Measurements from ENCODE around the gene RGS3. TPM values are rescaled to one million over a fixed set of nuclear protein-coding genes. Genes with fewer than 3 reads are reported as not detected.

The RGS3 gene
- total RNA-seq, 1 donor from 2014 or later, result 18.9 TPM

DNA sequence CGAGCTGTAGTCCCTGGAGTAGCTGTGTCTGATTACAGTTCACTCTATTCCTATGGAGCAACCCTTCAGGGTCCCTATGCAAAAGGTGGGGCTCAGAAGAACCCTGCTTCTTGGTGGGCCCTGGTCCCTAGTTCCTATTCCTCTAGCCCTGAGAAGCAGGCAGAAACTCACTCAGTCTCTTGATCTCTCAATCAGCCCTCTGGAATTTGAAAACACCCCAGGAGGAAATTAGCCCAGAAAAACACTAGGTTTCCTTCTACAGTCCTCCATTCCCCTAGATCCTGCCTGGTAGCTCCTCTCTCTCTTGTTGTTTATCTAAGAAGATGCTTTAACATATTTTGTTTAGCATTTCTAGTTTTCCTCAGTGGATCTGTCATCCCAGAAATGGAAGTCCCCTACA lies 7.6 kb downstream of the RGS3 start:
- TF ChIP-seq, protein P1, sequence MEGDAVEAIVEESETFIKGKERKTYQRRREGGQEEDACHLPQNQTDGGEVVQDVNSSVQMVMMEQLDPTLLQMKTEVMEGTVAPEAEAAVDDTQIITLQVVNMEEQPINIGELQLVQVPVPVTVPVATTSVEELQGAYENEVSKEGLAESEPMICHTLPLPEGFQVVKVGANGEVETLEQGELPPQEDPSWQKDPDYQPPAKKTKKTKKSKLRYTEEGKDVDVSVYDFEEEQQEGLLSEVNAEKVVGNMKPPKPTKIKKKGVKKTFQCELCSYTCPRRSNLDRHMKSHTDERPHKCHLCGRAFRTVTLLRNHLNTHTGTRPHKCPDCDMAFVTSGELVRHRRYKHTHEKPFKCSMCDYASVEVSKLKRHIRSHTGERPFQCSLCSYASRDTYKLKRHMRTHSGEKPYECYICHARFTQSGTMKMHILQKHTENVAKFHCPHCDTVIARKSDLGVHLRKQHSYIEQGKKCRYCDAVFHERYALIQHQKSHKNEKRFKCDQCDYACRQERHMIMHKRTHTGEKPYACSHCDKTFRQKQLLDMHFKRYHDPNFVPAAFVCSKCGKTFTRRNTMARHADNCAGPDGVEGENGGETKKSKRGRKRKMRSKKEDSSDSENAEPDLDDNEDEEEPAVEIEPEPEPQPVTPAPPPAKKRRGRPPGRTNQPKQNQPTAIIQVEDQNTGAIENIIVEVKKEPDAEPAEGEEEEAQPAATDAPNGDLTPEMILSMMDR (IDR thresholded peaks at IDR 0.05; ENCODE audit: partially characterized antibody, unreplicated experiment), result no peak
- no peaks in the 10 kb centered on the region for H3K36me3 Mint-ChIP-seq (ENCODE audit: unreplicated experiment)
- H3K27me3 Mint-ChIP-seq (ENCODE audit: unreplicated experiment), result peaks cover 4% of the 10 kb centered on the region
- peaks cover 7% of the 10 kb centered on the region for H3K4me1 Mint-ChIP-seq (ENCODE audit: low read depth, unreplicated experiment)
- no peak overlapping the region for H3K4me3 Mint-ChIP-seq (ENCODE audit: unreplicated experiment)
- no peak for DNase-seq
- no peak overlapping the region for H3K27ac Mint-ChIP-seq (ENCODE audit: unreplicated experiment)
- peaks cover 9% of the 10 kb centered on the region for H3K9me3 Mint-ChIP-seq (ENCODE audit: unreplicated experiment)

GRCh38 chr9:113471566-113471965 lies 8.0 kb downstream of the RGS3 start:
- peaks cover 7% of the 10 kb centered on the region for H3K4me1 Mint-ChIP-seq (ENCODE audit: low read depth, unreplicated experiment)
- TF ChIP-seq, protein P1 (IDR thresholded peaks at IDR 0.05; ENCODE audit: partially characterized antibody, unreplicated experiment), result no peak
- no peak overlapping the region for H3K27ac Mint-ChIP-seq (ENCODE audit: unreplicated experiment)
- H3K36me3 Mint-ChIP-seq (ENCODE audit: unreplicated experiment), result no peaks in the 10 kb centered on the region
- H3K9me3 Mint-ChIP-seq (ENCODE audit: unreplicated experiment), result peaks cover 9% of the 10 kb centered on the region
- H3K4me3 Mint-ChIP-seq (ENCODE audit: unreplicated experiment), result no peak overlapping the region
- peaks cover 4% of the 10 kb centered on the region for H3K27me3 Mint-ChIP-seq (ENCODE audit: unreplicated experiment)
- DNase-seq, result no peak

DNA sequence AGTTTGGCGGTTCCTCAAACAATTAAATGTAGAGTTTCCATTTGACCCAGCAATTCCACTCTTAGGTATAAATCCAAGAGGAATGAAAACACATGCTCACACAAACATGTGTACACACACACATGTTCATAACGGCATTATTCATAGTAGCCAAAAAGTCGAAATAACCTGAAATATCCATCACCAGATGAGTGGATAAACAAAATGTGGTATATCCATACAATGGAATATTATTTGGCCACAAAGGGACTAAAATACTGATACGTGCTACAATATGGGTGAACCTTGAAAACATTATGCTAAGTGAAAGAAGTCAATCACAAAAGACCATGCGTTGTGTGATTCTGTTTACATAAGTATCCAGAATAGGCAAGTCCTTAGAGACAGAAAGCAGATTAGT lies 8.7 kb downstream of the RGS3 start:
- Mint-ChIP-seq H3K27me3 (ENCODE audit: unreplicated experiment) (peaks cover 4% of the 10 kb centered on the region), H3K4me3 (ENCODE audit: unreplicated experiment) (no peak overlapping the region), H3K36me3 (ENCODE audit: unreplicated experiment) (no peaks in the 10 kb centered on the region), H3K27ac (ENCODE audit: unreplicated experiment) (no peak overlapping the region), H3K4me1 (ENCODE audit: low read depth, unreplicated experiment) (peaks cover 7% of the 10 kb centered on the region), H3K9me3 (ENCODE audit: unreplicated experiment) (peaks cover 9% of the 10 kb centered on the region)
- TF ChIP-seq, protein P1 (IDR thresholded peaks at IDR 0.05; ENCODE audit: partially characterized antibody, unreplicated experiment), result no peak
- no peak for DNase-seq

- H3K27me3 Mint-ChIP-seq (ENCODE audit: unreplicated experiment), result peaks cover 5% of the 10 kb centered on the region
- H3K4me3 Mint-ChIP-seq (ENCODE audit: unreplicated experiment), result no peak overlapping the region
- no peak overlapping the region for H3K27ac Mint-ChIP-seq (ENCODE audit: unreplicated experiment)
- TF ChIP-seq, protein P1 (IDR thresholded peaks at IDR 0.05; ENCODE audit: partially characterized antibody, unreplicated experiment), result no peak
- H3K4me1 Mint-ChIP-seq (ENCODE audit: low read depth, unreplicated experiment), result no peaks in the 10 kb centered on the region
- H3K9me3 Mint-ChIP-seq (ENCODE audit: unreplicated experiment), result peaks cover 2% of the 10 kb centered on the region
- H3K36me3 Mint-ChIP-seq (ENCODE audit: unreplicated experiment), result no peaks in the 10 kb centered on the region
- no peak for DNase-seq
These were observed 11.0 kb downstream of the RGS3 start for GRCh38 chr9:113474360-113475028.

- no peak overlapping the region for H3K4me3 Mint-ChIP-seq (ENCODE audit: unreplicated experiment)
- H3K36me3 Mint-ChIP-seq (ENCODE audit: unreplicated experiment), result no peaks in the 10 kb centered on the region
- no peak for DNase-seq
- H3K4me1 Mint-ChIP-seq (ENCODE audit: low read depth, unreplicated experiment), result no peaks in the 10 kb centered on the region
- TF ChIP-seq, protein P1 (IDR thresholded peaks at IDR 0.05; ENCODE audit: partially characterized antibody, unreplicated experiment), result no peak
- H3K27me3 Mint-ChIP-seq (ENCODE audit: unreplicated experiment), result peaks cover 5% of the 10 kb centered on the region
- H3K27ac Mint-ChIP-seq (ENCODE audit: unreplicated experiment), result no peak overlapping the region
- H3K9me3 Mint-ChIP-seq (ENCODE audit: unreplicated experiment), result peaks cover 4% of the 10 kb centered on the region
These were observed 11.5 kb downstream of the RGS3 start for GRCh38 chr9:113475031-113475430.
